Thyroid gland (tissue), 4 donors: Measurements from ENCODE around the gene SCOC. TPM values are rescaled to one million over a fixed set of nuclear protein-coding genes. Genes with fewer than 3 reads are reported as not detected.
A peak's percentile ranks its signal among the peaks of the same experiment; 100 is the strongest.
"Not testable (repeated sequence)": the region's sequence is repeated elsewhere in the genome, so short reads cannot be mapped to it uniquely, and the experiment has no call there.

Source experiments
- DNase-seq, 2 donors: peaks; one replicate each; pipeline ENCODE4 v3.0.0-alpha.2; 2019
- H3K27ac ChIP-seq, 3 donors: fragments of 200-600 bp; sonication (generic); 1 replicate in 2 of 3; 2 replicates in 1 of 3; pipeline ENCODE4 v1.5.1; 2016 to 2019; ENCODE audit warnings: mild to moderate bottlenecking in 1 of 3, moderate library complexity in 1 of 3
- H3K27me3 ChIP-seq: fragments of 200-600 bp; sonication (generic); one replicate; pipeline ENCODE4 v1.5.1; 2019
- H3K36me3 ChIP-seq, 2 donors: fragments of 200-600 bp; sonication (generic); one replicate each; pipeline ENCODE4 v1.5.1; 2016 to 2019
- H3K4me1 ChIP-seq, 2 donors: fragments of 200-600 bp; sonication (generic); one replicate each; pipeline ENCODE4 v1.5.1; 2017 to 2019
- H3K4me3 ChIP-seq, 3 donors: fragments of 200-600 bp; sonication (generic); replicated peaks in 1 of 3; 1 replicate in 2 of 3; 2 replicates in 1 of 3; pipeline ENCODE4 v1.5.1; 2016; ENCODE audit warnings: mild to moderate bottlenecking in 1 of 3
- H3K9me3 ChIP-seq: fragments of 200-600 bp; sonication (generic); one replicate; pipeline ENCODE4 v1.5.1; 2017
- POLR2A ChIP-seq, 2 donors: fragments of 450-650 bp; IDR thresholded peaks; one replicate each; pipeline ENCODE4 v1.6.1; 2017; ENCODE audit warnings: antibody characterized with exemption in 2 of 2, mild to moderate bottlenecking in 2 of 2, moderate library complexity in 1 of 2
- WGBS, 2 donors: methylation state at CpG; one replicate each; pipeline ENCODE4 v1.1.5; 2017; 5-methylcytosine and 5-hydroxymethylcytosine counted together
- intact Hi-C: fragments of 100-400 bp; cut with DNase I; formaldehyde crosslinking; loops from one replicate; pipeline ENCODE4 v1.15.1; 2023
- total RNA-seq, 4 donors: library from RNA; depleted of rRNA; stranded (reverse); fragments of >200 nt; gene quantifications; one replicate each; pipeline ENCODE4 v1.2.3, GENCODE V29; 2016
- TF ChIP-seq, protein P1 (sequence below), 6 experiments: fragments of 200-600 bp in 3 of 6; fragments of 450-650 bp in 3 of 6; sonication (generic) in 3 of 6; IDR thresholded peaks; one replicate each; pipeline ENCODE4 v1.5.1; 2016 to 2019; ENCODE audit warnings: antibody characterized with exemption in 6 of 6, mild to moderate bottlenecking in 2 of 6, inconsistent platforms in 1 of 6, moderate library complexity in 1 of 6

Gene SCOC
- total RNA-seq, 4 donors from 2014 or later = 62.0 to 71.4 (median 66.0) TPM

GRCh38 chr4:140408974-140409373, 35.5 kb downstream of the SCOC start:
- Histone ChIP-seq H3K4me1 (no peaks in the 10 kb centered on the region), H3K27me3 (no peaks in the 10 kb centered on the region), H3K4me3 (no peak overlapping the region), H3K9me3 (no peaks in the 10 kb centered on the region), H3K27ac (no peak overlapping the region), H3K36me3 (no peaks in the 10 kb centered on the region)
- intact Hi-C loops = no loop called here
- TF ChIP-seq, protein P1, sequence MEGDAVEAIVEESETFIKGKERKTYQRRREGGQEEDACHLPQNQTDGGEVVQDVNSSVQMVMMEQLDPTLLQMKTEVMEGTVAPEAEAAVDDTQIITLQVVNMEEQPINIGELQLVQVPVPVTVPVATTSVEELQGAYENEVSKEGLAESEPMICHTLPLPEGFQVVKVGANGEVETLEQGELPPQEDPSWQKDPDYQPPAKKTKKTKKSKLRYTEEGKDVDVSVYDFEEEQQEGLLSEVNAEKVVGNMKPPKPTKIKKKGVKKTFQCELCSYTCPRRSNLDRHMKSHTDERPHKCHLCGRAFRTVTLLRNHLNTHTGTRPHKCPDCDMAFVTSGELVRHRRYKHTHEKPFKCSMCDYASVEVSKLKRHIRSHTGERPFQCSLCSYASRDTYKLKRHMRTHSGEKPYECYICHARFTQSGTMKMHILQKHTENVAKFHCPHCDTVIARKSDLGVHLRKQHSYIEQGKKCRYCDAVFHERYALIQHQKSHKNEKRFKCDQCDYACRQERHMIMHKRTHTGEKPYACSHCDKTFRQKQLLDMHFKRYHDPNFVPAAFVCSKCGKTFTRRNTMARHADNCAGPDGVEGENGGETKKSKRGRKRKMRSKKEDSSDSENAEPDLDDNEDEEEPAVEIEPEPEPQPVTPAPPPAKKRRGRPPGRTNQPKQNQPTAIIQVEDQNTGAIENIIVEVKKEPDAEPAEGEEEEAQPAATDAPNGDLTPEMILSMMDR (IDR thresholded peaks at IDR 0.05) = no peak
- TF ChIP-seq POLR2A (IDR thresholded peaks at IDR 0.05) = no peak
- 91% methylated on average over 1 of the region's 1 CpG for WGBS, 2 donors
- no peak for DNase-seq

- H3K9me3 ChIP-seq, H3K4me1 ChIP-seq, H3K4me3 ChIP-seq, H3K27me3 ChIP-seq, intact Hi-C loops, DNase-seq, H3K27ac ChIP-seq, H3K36me3 ChIP-seq: not testable (repeated sequence)
- WGBS, 2 donors = 93% methylated on average over 26 to 27 of the region's 32 CpGs
Measured at GRCh38 chr4:140413130-140413969, 39.9 kb downstream of the SCOC start.

GRCh38 chr4:140423106-140423505, 49.7 kb downstream of the SCOC start:
- Histone ChIP-seq H3K9me3 (no peaks in the 10 kb centered on the region), H3K4me3 (no peak overlapping the region), H3K36me3 (no peaks in the 10 kb centered on the region), H3K4me1 (peaks cover 0 to 9% of the 10 kb centered on the region in 2 donors), H3K27ac (no peak overlapping the region), H3K27me3 (no peaks in the 10 kb centered on the region)
- no peak for DNase-seq
- intact Hi-C loops = no loop called here
- TF ChIP-seq, protein P1 (IDR thresholded peaks at IDR 0.05) = no peak
- no peak for TF ChIP-seq POLR2A (IDR thresholded peaks at IDR 0.05)

DNA sequence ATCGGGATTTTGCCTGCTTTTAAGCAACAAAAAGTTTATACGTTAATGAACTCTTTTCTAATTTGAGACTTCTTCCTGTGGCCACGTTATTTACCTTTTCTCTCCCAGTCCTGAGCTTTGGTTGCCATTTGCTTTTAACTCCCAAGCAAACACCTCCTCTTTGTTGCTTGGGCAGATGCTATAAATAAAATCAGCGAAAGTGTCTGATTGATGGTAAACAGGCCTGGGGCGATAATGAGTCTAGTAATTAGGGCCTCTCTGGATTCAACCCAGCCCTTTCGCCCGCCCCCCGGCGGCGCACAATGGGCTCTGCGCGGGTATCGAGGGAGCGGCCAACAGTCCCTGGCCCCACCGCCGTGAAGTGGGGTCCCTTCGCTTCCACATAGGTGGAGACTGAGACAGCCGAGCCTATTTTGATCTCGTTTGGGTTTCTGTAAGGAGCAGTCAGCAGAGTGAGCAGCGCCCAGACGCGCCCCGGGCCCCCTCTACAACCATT, 53.2 kb downstream of the SCOC start:
- WGBS, 2 donors = 11 to 16% methylated on average over 12 to 23 of the region's 23 CpGs
- no peak for DNase-seq
- no peaks in the 10 kb centered on the region for H3K9me3 ChIP-seq
- no peaks in the 10 kb centered on the region for H3K27me3 ChIP-seq
- peaks cover 0 to 9% of the 10 kb centered on the region in 2 donors for H3K4me1 ChIP-seq
- intact Hi-C loops = no loop called here
- TF ChIP-seq POLR2A (IDR thresholded peaks at IDR 0.05) = no peak
- TF ChIP-seq, protein P1 (IDR thresholded peaks at IDR 0.05) = no peak
- peak overlapping the region; percentile 25 to 74 (median 39) for H3K4me3 ChIP-seq
- no peak overlapping the region for H3K27ac ChIP-seq
- no peaks in the 10 kb centered on the region for H3K36me3 ChIP-seq

GRCh38 chr4:140427106-140427918, 53.9 kb downstream of the SCOC start, which contains the start of gene CLGN:
Gene CLGN, minus strand, starts transcription at chr4:140427648. Its CDS starts 14,570 bp downstream, at chr4:140413078.
- Histone ChIP-seq H3K4me1 (peaks cover 0 to 9% of the 10 kb centered on the region in 2 donors), H3K27me3 (no peaks in the 10 kb centered on the region), H3K4me3 (peak within 1 kb of the TSS; percentile 25 to 74 (median 39)), H3K36me3 (no peaks in the 10 kb centered on the region), H3K9me3 (no peaks in the 10 kb centered on the region), H3K27ac (no peak within 1 kb of the TSS)
- peak; percentile 41 to 48 for DNase-seq
- TF ChIP-seq, protein P1 (IDR thresholded peaks at IDR 0.05) = no peak
- no peak for TF ChIP-seq POLR2A (IDR thresholded peaks at IDR 0.05)
- intact Hi-C loops = no loop called here
- 2 to 3% methylated on average over 12 to 43 of the region's 73 CpGs for WGBS, 2 donors
